H1 (cell line): Measurements from ENCODE around the gene FARS2. TPM values are rescaled to one million over a fixed set of nuclear protein-coding genes. Genes with fewer than 3 reads are reported as not detected.

Experiments
- CTCF ChIA-PET: fragments of 300-600 bp; sonication (Branson Sonifier 250); formaldehyde crosslinking; loops from one replicate; lab custom pipeline; 2021; ENCODE audit not compliant: partially characterized antibody; lab: Charles Lee
- POLR2A ChIA-PET: fragments of 300-600 bp; sonication (Branson Sonifier 250); formaldehyde crosslinking; loops from one replicate; lab custom pipeline; 2021; ENCODE audit warnings: inconsistent platforms; ENCODE audit not compliant: partially characterized antibody; lab: Charles Lee
- DNase-seq, 2 experiments: peaks; one replicate each; pipeline versions ENCODE4 v3.0.0 to v3.0.0-alpha.2; 2010 to 2022; ENCODE audit warnings: low spot score in 2 of 2, low read depth in 1 of 2, mixed read lengths in 1 of 2
- FAIRE-seq: peaks from 2 replicates; lab custom pipeline; 2011; peaks lifted over from hg19 to GRCh38; lab: Jason Lieb, UNC
- H2AFZ ChIP-seq: 2 replicates; pipeline ENCODE4 v1.8.1; 2012; ENCODE audit warnings: low read length, inconsistent platforms
- H2AK5ac ChIP-seq: 2 replicates; pipeline ENCODE4 v1.6.1; 2013; ENCODE audit warnings: low read depth, low read length
- H2BK120ac ChIP-seq: replicated peaks from 2 replicates; pipeline ENCODE3; 2013; ENCODE audit warnings: low read depth, low read length, inconsistent platforms
- H2BK12ac ChIP-seq: 2 replicates; pipeline ENCODE4 v1.6.1; 2013; ENCODE audit warnings: low read depth, low read length
- H2BK15ac ChIP-seq: 2 replicates; pipeline ENCODE4 v1.6.1; 2013; ENCODE audit warnings: low read length
- H2BK20ac ChIP-seq: 2 replicates; pipeline ENCODE4 v1.6.1; 2013; ENCODE audit warnings: low read length
- H2BK5ac ChIP-seq: 2 replicates; pipeline ENCODE4 v1.6.1; 2013; ENCODE audit warnings: low read depth, low read length
- H3K14ac ChIP-seq: 2 replicates; pipeline ENCODE4 v1.6.1; 2013; ENCODE audit warnings: inconsistent platforms; ENCODE audit not compliant: insufficient read length
- H3K18ac ChIP-seq: 2 replicates; pipeline ENCODE4 v1.6.1; 2013; ENCODE audit warnings: low read length; ENCODE audit errors: extremely low read depth
- H3K23ac ChIP-seq: 2 replicates; pipeline ENCODE4 v1.6.1; 2013; ENCODE audit warnings: inconsistent platforms; ENCODE audit not compliant: insufficient read length
- H3K23me2 ChIP-seq: 2 replicates; pipeline ENCODE4 v1.6.1; 2013; ENCODE audit warnings: low read depth, low read length
- H3K27ac ChIP-seq: 2 replicates; pipeline ENCODE4 v1.6.1; 2011; ENCODE audit warnings: low read depth, low read length, inconsistent platforms
- H3K27me3 ChIP-seq, 4 experiments: replicated peaks in 1 of 4; 1 replicate in 1 of 4; 2 replicates in 3 of 4; pipeline versions ENCODE4 v1.6.1 to v1.8.1; 2011 to 2013; ENCODE audit warnings: low read length in 3 of 4, mild to moderate bottlenecking in 3 of 4, inconsistent platforms in 2 of 4, mixed read lengths in 2 of 4, moderate library complexity in 1 of 4; ENCODE audit not compliant: control insufficient read depth in 3 of 4, insufficient read depth in 3 of 4; ENCODE audit errors: extremely low read depth in 1 of 4
- H3K36me3 ChIP-seq, 4 experiments: 2 replicates each; pipeline versions ENCODE4 v1.6.1 to v1.8.1; 2011 to 2013; ENCODE audit warnings: mild to moderate bottlenecking in 4 of 4, low read length in 3 of 4, moderate library complexity in 2 of 4, control low read depth in 1 of 4, inconsistent platforms in 1 of 4; ENCODE audit not compliant: insufficient read depth in 4 of 4, control insufficient read depth in 2 of 4
- H3K4ac ChIP-seq: replicated peaks from 2 replicates; pipeline ENCODE3; 2013; ENCODE audit warnings: low read length, low read depth, mixed read lengths, inconsistent platforms; ENCODE audit not compliant: insufficient read length
- H3K4me1 ChIP-seq, 4 experiments: replicated peaks in 1 of 4; 1 replicate in 1 of 4; 2 replicates in 3 of 4; pipeline versions ENCODE4 v1.6.1 to v1.8.1; 2011 to 2013; ENCODE audit warnings: low read length in 3 of 4, inconsistent platforms in 2 of 4, mixed read lengths in 1 of 4; ENCODE audit not compliant: insufficient read depth in 4 of 4, control insufficient read depth in 3 of 4
- H3K4me2 ChIP-seq, 2 experiments: 2 replicates each; pipeline versions ENCODE4 v1.6.1 to v1.8.1; 2011 to 2013; ENCODE audit warnings: low read depth in 2 of 2, low read length in 2 of 2, control low read depth in 1 of 2, inconsistent platforms in 1 of 2, mild to moderate bottlenecking in 1 of 2; ENCODE audit not compliant: insufficient read depth in 1 of 2
- H3K4me3 ChIP-seq, 4 experiments: fragments of 200-600, 300-600 bp in 1 of 4; sonication (generic), shearing (Covaris generic), sonication (Bioruptor Twin) in 1 of 4; 2 replicates each; pipeline versions ENCODE4 v1.5.1 to v1.8.1; 2011 to 2016; ENCODE audit warnings: low read length in 4 of 4, low read depth in 3 of 4, control low read depth in 2 of 4, inconsistent platforms in 2 of 4, mild to moderate bottlenecking in 2 of 4, mixed read lengths in 1 of 4, moderate library complexity in 1 of 4; ENCODE audit not compliant: insufficient read depth in 2 of 4; ENCODE audit errors: extremely low read depth in 1 of 4
- H3K56ac ChIP-seq: replicated peaks from 2 replicates; pipeline ENCODE3; 2013; ENCODE audit warnings: low read depth, mild to moderate bottlenecking, mixed read lengths, low read length, inconsistent platforms; ENCODE audit not compliant: insufficient read length
- H3K79me1 ChIP-seq: 2 replicates; pipeline ENCODE4 v1.6.1; 2013; ENCODE audit warnings: low read depth, low read length, control low read depth
- H3K79me2 ChIP-seq, 2 experiments: 2 replicates each; pipeline versions ENCODE4 v1.6.1 to v1.8.1; 2012 to 2013; ENCODE audit warnings: low read length in 2 of 2, mild to moderate bottlenecking in 2 of 2, inconsistent platforms in 1 of 2; ENCODE audit not compliant: insufficient read depth in 2 of 2, control insufficient read depth in 1 of 2
- H3K9ac ChIP-seq, 4 experiments: replicated peaks in 1 of 4; 1 replicate in 1 of 4; 2 replicates in 3 of 4; pipeline versions ENCODE4 v1.6.1 to v1.8.1; 2011 to 2013; ENCODE audit warnings: low read depth in 3 of 4, low read length in 3 of 4, control low read depth in 2 of 4, mild to moderate bottlenecking in 2 of 4, moderate library complexity in 2 of 4, inconsistent platforms in 1 of 4; ENCODE audit errors: extremely low read depth in 1 of 4
- H3K9me3 ChIP-seq, 2 experiments: 2 replicates each; pipeline versions ENCODE4 v1.6.1 to v1.8.1; 2012 to 2013; ENCODE audit warnings: mild to moderate bottlenecking in 2 of 2, moderate library complexity in 2 of 2, control low read depth in 1 of 2, inconsistent platforms in 1 of 2, low read depth in 1 of 2, low read length in 1 of 2, mixed read lengths in 1 of 2; ENCODE audit not compliant: insufficient read depth in 2 of 2
- H4K20me1 ChIP-seq, 2 experiments: replicated peaks in 1 of 2; 2 replicates each; pipeline versions ENCODE3 to v1.8.1; 2011 to 2013; ENCODE audit warnings: inconsistent platforms in 2 of 2, low read length in 2 of 2, mild to moderate bottlenecking in 1 of 2; ENCODE audit not compliant: insufficient read depth in 2 of 2, control insufficient read depth in 1 of 2
- H4K5ac ChIP-seq: 2 replicates; pipeline ENCODE4 v1.6.1; 2013; ENCODE audit warnings: low read length, low read depth, mixed read lengths, inconsistent platforms; ENCODE audit not compliant: insufficient read length
- H4K8ac ChIP-seq: 2 replicates; pipeline ENCODE4 v1.8.0; 2013; ENCODE audit warnings: mild to moderate bottlenecking, moderate library complexity, low read length, inconsistent platforms; ENCODE audit not compliant: insufficient read depth; ENCODE audit errors: extremely low read depth
- H4K91ac ChIP-seq: replicated peaks from 2 replicates; pipeline ENCODE3; 2013; ENCODE audit warnings: low read length, mixed read lengths, inconsistent platforms; ENCODE audit not compliant: insufficient read length
- ATF3 ChIP-seq: IDR thresholded peaks from 2 replicates; pipeline ENCODE4 v1.6.1; 2011; ENCODE audit warnings: low read depth, mild to moderate bottlenecking, low read length; ENCODE audit not compliant: insufficient read depth
- BACH1 ChIP-seq: IDR thresholded peaks from 2 replicates; pipeline ENCODE4 v1.6.1; 2012; ENCODE audit warnings: low read length, improper control_type of control experiment
- BRCA1 ChIP-seq: IDR thresholded peaks from 2 replicates; pipeline ENCODE4 v1.6.1; 2012; ENCODE audit warnings: low read depth, low read length, improper control_type of control experiment
- CBX5 ChIP-seq: fragments of 300-800, 300-1000 bp; sonication (generic); IDR thresholded peaks from 2 replicates; pipeline ENCODE4 v1.7.1; 2016; ENCODE audit warnings: antibody characterized with exemption, low read length, low read depth
- CHD1 ChIP-seq: IDR thresholded peaks from 2 replicates; pipeline ENCODE4 v1.6.1; 2012; ENCODE audit warnings: low read depth, low read length, improper control_type of control experiment
- EGR1 ChIP-seq: IDR thresholded peaks from 2 replicates; pipeline ENCODE4 v1.6.1; 2011; ENCODE audit warnings: low read depth, low read length, borderline replicate concordance
- HDAC6 ChIP-seq: IDR thresholded peaks from one replicate; pipeline ENCODE4 v1.7.1; 2012; ENCODE audit warnings: low read depth, mild to moderate bottlenecking, inconsistent platforms, low read length, moderate library complexity
- JUND ChIP-seq: IDR thresholded peaks from 2 replicates; pipeline ENCODE4 v1.6.1; 2011; ENCODE audit warnings: mild to moderate bottlenecking, improper control_type of control experiment, low read length
- NRF1 ChIP-seq: IDR thresholded peaks from 2 replicates; pipeline ENCODE4 v1.6.1; 2011; ENCODE audit warnings: mild to moderate bottlenecking, low read depth, low read length, improper control_type of control experiment
- POLR2AphosphoS5 ChIP-seq: IDR thresholded peaks from 2 replicates; pipeline ENCODE4 v1.6.1; 2011; ENCODE audit warnings: low read depth, low read length
- POU5F1 ChIP-seq: IDR thresholded peaks from 2 replicates; pipeline ENCODE4 v1.6.1; 2011; ENCODE audit warnings: low read depth, mild to moderate bottlenecking, low read length, moderate library complexity
- SIN3A ChIP-seq, 2 experiments: IDR thresholded peaks in 1 of 2; conservative IDR thresholded peaks in 1 of 2; 2 replicates each; pipeline ENCODE4 v1.6.1; 2011 to 2012; ENCODE audit warnings: low read length in 2 of 2, improper control_type of control experiment in 1 of 2, low read depth in 1 of 2, mild to moderate bottlenecking in 1 of 2
- USF2 ChIP-seq: IDR thresholded peaks from 2 replicates; pipeline ENCODE4 v1.6.1; 2011; ENCODE audit warnings: low read length, improper control_type of control experiment
- ZNF274 ChIP-seq: IDR thresholded peaks from 2 replicates; pipeline ENCODE4 v1.7.0; 2012; ENCODE audit warnings: low read length, borderline replicate concordance; ENCODE audit errors: extremely low read depth
- WGBS, 2 experiments: shearing (Covaris generic) in 1 of 2; methylation state at CpG; one replicate each; pipeline versions ENCODE4 v1.1.6 to v1.1.7; 2013 to 2015; ENCODE audit warnings: low lambda C conversion rate in 2 of 2, mixed read lengths in 2 of 2, inconsistent platforms in 1 of 2, low coverage in 1 of 2, missing lambda C conversion rate in 1 of 2; ENCODE audit not compliant: insufficient replicate concordance in 2 of 2, insufficient coverage in 1 of 2, insufficient read length in 1 of 2; ENCODE audit errors: extremely low coverage in 1 of 2, missing lambda C conversion rate in 1 of 2; 5-methylcytosine and 5-hydroxymethylcytosine counted together
- polyA plus RNA-seq, 7 experiments: library from polyadenylated mRNA; depleted of rRNA in 3 of 7; stranded (reverse) in 5 of 7; unstranded in 2 of 7; fragments of >200 nt in 5 of 7; fragments of 200-250 nt in 2 of 7; gene quantifications; 1 replicate in 5 of 7; 2 replicates in 1 of 7; 4 replicates in 1 of 7; pipeline versions ENCODE4 v1.2.1 to v1.2.3, GENCODE V29; 2011 to 2013; ENCODE audit warnings: missing spikeins in 2 of 7, mixed read lengths in 2 of 7
- total RNA-seq: library from RNA; stranded (reverse); fragmentation: NEBNext Ultra II Directional; extraction: Animal tissue kit (Norgen Biotek cat#: 25700); gene quantifications from 2 replicates; pipeline ENCODE4 v1.2.1, GENCODE V29; 2021

FARS2 gene
- total and polyA plus RNA-seq, 2 of the 8 experiments (the other 6 are each of a cell fraction or from before 2014, with no cell fraction given), result 11.7 to 14.4 TPM

GRCh38 chr6:5531161-5531560, 269.8 kb downstream of the FARS2 start:
- no peak overlapping the region for H3K4me2 ChIP-seq
- no peaks in the 10 kb centered on the region for H3K4me1 ChIP-seq
- H3K4ac ChIP-seq, result no peak overlapping the region
- H3K79me1 ChIP-seq, result no peaks in the 10 kb centered on the region
- no peak overlapping the region for H2BK12ac ChIP-seq
- no peak overlapping the region for H4K5ac ChIP-seq
- no peaks in the 10 kb centered on the region for H4K20me1 ChIP-seq
- no peak overlapping the region for H3K23ac ChIP-seq
- no peak overlapping the region for H2BK20ac ChIP-seq
- WGBS, 2 experiments, result 95% methylated on average over 4 of the region's 4 CpGs; no CpG with 5 or more reads in 1 of the 2 experiments
- no peak overlapping the region for H3K27ac ChIP-seq
- CTCF ChIA-PET, result interaction anchor here (0.5 to 2.4 kb wide), 3 partner anchors 44 to 276 kb away, joined by 3 to 5 read pairs (median 3); no protein-coding TSS in a partner anchor
- H2BK15ac ChIP-seq, result no peak overlapping the region
- H3K14ac ChIP-seq, result no peak overlapping the region
- POLR2A ChIA-PET, result no interaction called here
- H4K8ac ChIP-seq, result no peak overlapping the region
- no peaks in the 10 kb centered on the region for H3K36me3 ChIP-seq
- no peak overlapping the region for H4K91ac ChIP-seq
- no peaks in the 10 kb centered on the region for H3K9me3 ChIP-seq
- FAIRE-seq, result no peak
- H2AFZ ChIP-seq, result no peak overlapping the region
- no peaks in the 10 kb centered on the region for H3K79me2 ChIP-seq
- no peak overlapping the region for H2AK5ac ChIP-seq
- no peak overlapping the region for H3K4me3 ChIP-seq
- no peak overlapping the region for H2BK120ac ChIP-seq
- H3K9ac ChIP-seq, result no peak overlapping the region
- H2BK5ac ChIP-seq, result no peak overlapping the region
- no peak overlapping the region for H3K56ac ChIP-seq
- H3K18ac ChIP-seq, result no peak overlapping the region
- H3K23me2 ChIP-seq, result no peaks in the 10 kb centered on the region
- DNase-seq, result no peak
- H3K27me3 ChIP-seq, result no peaks in the 10 kb centered on the region
- TF ChIP-seq JUND, result no peak
- TF ChIP-seq ZNF274, result no peak
- TF ChIP-seq BACH1, result no peak
- TF ChIP-seq HDAC6, result no peak
- TF ChIP-seq CBX5, result no peak
- no peak for TF ChIP-seq POU5F1
- TF ChIP-seq EGR1, result no peak
- no peak for TF ChIP-seq SIN3A (conservative IDR thresholded peaks at IDR 0.05 in 1 of 2, IDR thresholded peaks at IDR 0.05 in 1 of 2; ENCODE audit: low read depth in 1 of 2, low read length in 2 of 2)
- no peak for TF ChIP-seq USF2
- no peak for TF ChIP-seq CHD1
- TF ChIP-seq NRF1, result no peak
- TF ChIP-seq ATF3, result no peak
- no peak for TF ChIP-seq POLR2AphosphoS5
- no peak for TF ChIP-seq BRCA1
